ENCODE measurements around the gene TMED6.
"Not testable (repeated sequence)": the region's sequence is repeated elsewhere in the genome, so short reads cannot be mapped to it uniquely, and the experiment has no call there.

Gene TMED6

GRCh38 chr16:69360070-69360469 lies 8.5 kb upstream of the TMED6 start:
- DNase-seq (ENCODE audit: low spot score): not testable (repeated sequence)

GRCh38 chr16:69350536-69351133 lies 951 bp downstream of the TMED6 start:
- DNase-seq (ENCODE audit: low spot score): no peak

GRCh38 chr16:69349536-69349935 lies 2.0 kb downstream of the TMED6 start:
- DNase-seq (ENCODE audit: low spot score): no peak

- DNase-seq (ENCODE audit: low spot score): no peak
Observed at GRCh38 chr16:69348222-69348621, 3.4 kb downstream of the TMED6 start.

GRCh38 chr16:69346683-69347082 lies 4.9 kb downstream of the TMED6 start:
- DNase-seq (ENCODE audit: low spot score): no peak

GRCh38 chr16:69345923-69346322 lies 5.7 kb downstream of the TMED6 start:
- no peak for DNase-seq (ENCODE audit: low spot score)

GRCh38 chr16:69344171-69344570 lies 7.4 kb downstream of the TMED6 start:
- DNase-seq (ENCODE audit: low spot score): no peak

GRCh38 chr16:69340095-69340644 lies 11.4 kb downstream of the TMED6 start:
- DNase-seq (ENCODE audit: low spot score): peak; percentile 45

- DNase-seq (ENCODE audit: low spot score): peak; percentile 96
Observed at GRCh38 chr16:69339289-69340094, 12.1 kb downstream of the TMED6 start, which contains the start of the genes COG8 and NIP7. Gene COG8 (minus strand): TSS chr16:69339564. CDS start chr16:69339552, 12 bp downstream. Gene NIP7 (plus strand): TSS chr16:69339772. CDS start chr16:69339830, 58 bp downstream.

GRCh38 chr16:69338557-69339288 lies 12.9 kb downstream of the TMED6 start:
- no peak for DNase-seq (ENCODE audit: low spot score)

- DNase-seq (ENCODE audit: low spot score): no peak
Observed at GRCh38 chr16:69334696-69335095, 16.9 kb downstream of the TMED6 start.

GRCh38 chr16:69330286-69331109 lies 21.1 kb downstream of the TMED6 start, which contains the start of gene PDF:
Gene PDF (minus strand): TSS chr16:69330588. CDS start chr16:69330570, 18 bp downstream.
- DNase-seq (ENCODE audit: low spot score): peak; percentile 96

GRCh38 chr16:69329369-69330285 lies 22.0 kb downstream of the TMED6 start:
- DNase-seq (ENCODE audit: low spot score): peak; percentile 47

- DNase-seq (ENCODE audit: low spot score): peak; percentile 74
Observed at GRCh38 chr16:69328854-69329316, 22.7 kb downstream of the TMED6 start.

GRCh38 chr16:69327585-69328310 lies 23.8 kb downstream of the TMED6 start:
- DNase-seq (ENCODE audit: low spot score): no peak

- no peak for DNase-seq (ENCODE audit: low spot score)
Observed at GRCh38 chr16:69326172-69326873, 25.3 kb downstream of the TMED6 start.

GRCh38 chr16:69325784-69326171 lies 25.8 kb downstream of the TMED6 start:
- no peak for DNase-seq (ENCODE audit: low spot score)

GRCh38 chr16:69324585-69325253 lies 26.9 kb downstream of the TMED6 start:
- DNase-seq (ENCODE audit: low spot score): no peak

All from AG08396 (cell line).